GM12892 (cell line): ENCODE measurements around the gene RIN3.

Source experiments
- POLR2A ChIP-seq: IDR thresholded peaks from 2 replicates; pipeline ENCODE4 v1.6.1; 2011; ENCODE audit warnings: low read depth, low read length, control low read depth
- POLR2AphosphoS5 ChIP-seq: IDR thresholded peaks from 2 replicates; pipeline ENCODE4 v1.6.1; 2011; ENCODE audit warnings: low read depth, low read length, control low read depth
- TAF1 ChIP-seq: IDR thresholded peaks from 2 replicates; pipeline ENCODE4 v1.6.1; 2011; ENCODE audit warnings: low read depth, mild to moderate bottlenecking, control low read depth, low read length, borderline replicate concordance

DNA sequence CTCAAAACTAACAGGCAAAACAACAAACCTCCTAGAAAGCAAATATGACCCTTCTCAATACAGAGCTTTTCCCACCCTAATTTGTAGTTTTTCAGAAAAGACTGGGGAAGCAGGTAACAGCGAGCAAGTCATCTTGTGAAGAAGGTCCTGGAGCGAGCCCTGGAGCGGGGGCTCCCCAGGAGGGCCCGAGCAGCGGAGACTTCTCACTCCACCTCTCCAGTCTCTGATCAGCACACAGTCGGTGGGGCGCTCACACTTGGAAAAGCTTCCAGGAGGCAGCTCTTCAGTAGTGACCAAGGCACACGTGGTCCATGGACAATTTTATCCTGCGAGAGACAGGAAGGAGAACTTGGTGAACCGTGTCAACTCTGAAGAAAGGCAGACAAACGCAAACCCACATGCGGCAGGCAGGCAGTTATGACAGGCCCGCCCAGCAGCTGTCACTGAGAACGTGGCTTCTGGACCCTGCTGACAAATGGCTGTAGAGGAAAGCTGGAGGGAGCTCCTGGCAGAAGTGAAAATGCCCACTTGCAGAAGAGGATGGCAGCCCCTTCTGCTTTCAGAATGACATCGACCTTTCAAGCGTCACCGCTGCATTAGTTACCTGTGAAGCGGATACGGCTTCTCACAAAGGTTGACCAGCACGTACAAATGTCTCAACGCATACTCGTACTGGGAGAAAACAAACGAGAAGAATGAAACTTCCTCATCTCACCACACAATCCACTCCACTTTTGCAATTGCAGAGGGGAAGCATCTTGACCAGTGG, 190.6 kb downstream of the RIN3 start:
- TF ChIP-seq TAF1 (no peak), POLR2A (no peak), POLR2AphosphoS5 (no peak)
